ENCODE measurements around the gene NHERF2.
"Not testable (repeated sequence)": the region's sequence is repeated elsewhere in the genome, so short reads cannot be mapped to it uniquely, and the experiment has no call there.

NHERF2 gene

GRCh38 chr16:2008009-2008526 lies 18.6 kb upstream of the NHERF2 start:
- DNase-seq = no peak

GRCh38 chr16:2008631-2009163 lies 18.0 kb upstream of the NHERF2 start:
- no peak for DNase-seq

- no peak for DNase-seq
Observed at GRCh38 chr16:2009164-2009711, 17.5 kb upstream of the NHERF2 start.

GRCh38 chr16:2009791-2010510 lies 16.8 kb upstream of the NHERF2 start, which contains the start of gene ZNF598:
ZNF598 (minus strand) TSS chr16:2009821.
- peak; percentile 23 for DNase-seq

GRCh38 chr16:2011726-2012125 lies 15.0 kb upstream of the NHERF2 start:
- not testable (repeated sequence) for DNase-seq

GRCh38 chr16:2013527-2013926 lies 13.2 kb upstream of the NHERF2 start:
- DNase-seq = no peak

GRCh38 chr16:2015117-2015946 lies 11.4 kb upstream of the NHERF2 start:
- DNase-seq = no peak

- DNase-seq = no peak
Observed at GRCh38 chr16:2015947-2016208, 10.8 kb upstream of the NHERF2 start.

- DNase-seq = no peak
Observed at GRCh38 chr16:2016407-2016922, 10.2 kb upstream of the NHERF2 start.

GRCh38 chr16:2019518-2019920 lies 7.2 kb upstream of the NHERF2 start, which contains the start of gene NPW:
NPW (plus strand) TSS chr16:2019785.
- no peak for DNase-seq

GRCh38 chr16:2019921-2020831 lies 6.5 kb upstream of the NHERF2 start:
- DNase-seq = no peak

- no peak for DNase-seq
Observed at GRCh38 chr16:2022723-2023091, 4.0 kb upstream of the NHERF2 start.

GRCh38 chr16:2023092-2024031 lies 3.3 kb upstream of the NHERF2 start:
- peak; percentile 52 for DNase-seq

GRCh38 chr16:2024032-2024420 lies 2.7 kb upstream of the NHERF2 start:
- DNase-seq = no peak

GRCh38 chr16:2025251-2025650 lies 1.5 kb upstream of the NHERF2 start:
- no peak for DNase-seq

- DNase-seq = no peak
Observed at GRCh38 chr16:2025878-2026460, 733 bp upstream of the NHERF2 start.

GRCh38 chr16:2027024-2028010 lies 615 bp downstream of the NHERF2 start:
- no peak for DNase-seq

- DNase-seq = no peak
Observed at GRCh38 chr16:2028146-2028545, 1.4 kb downstream of the NHERF2 start.

GRCh38 chr16:2028620-2029220 lies 2.0 kb downstream of the NHERF2 start:
- no peak for DNase-seq

All from NCI-H748 treated with DMSO at 0.1 percent for 48 hours (cell line).